Caco-2 (cell line): ENCODE results near the gene RAB28. TPM values are rescaled to one million over a fixed set of nuclear protein-coding genes. Genes with fewer than 3 reads are reported as not detected.

Experiments used
- BruUV-seq: library from RNA; stranded (reverse); fragments of 400-500 nt; replicated peaks from 2 replicates; lab custom pipeline; 2021; lab: Mats Ljungman, UMichigan
- CTCF ChIA-PET: fragments of 300-600 bp; sonication (Branson Sonifier 250); formaldehyde crosslinking; loops from one replicate; lab custom pipeline; 2022; ENCODE audit warnings: antibody characterized with exemption; lab: Charles Lee
- POLR2A ChIA-PET: fragments of 300-600 bp; sonication (Branson Sonifier 250); formaldehyde crosslinking; loops from one replicate; lab custom pipeline; 2022; ENCODE audit warnings: antibody characterized with exemption; lab: Charles Lee
- DNase-seq, 2 experiments: peaks; one replicate each; pipeline versions ENCODE4 v3.0.0 to v3.0.0-alpha.2; 2020 to 2022
- H3K27me3 ChIP-seq: replicated peaks from 2 replicates; pipeline ENCODE4 v1.6.0; 2011; ENCODE audit warnings: low read length; ENCODE audit not compliant: control insufficient read depth, insufficient read depth
- H3K36me3 ChIP-seq: 2 replicates; pipeline ENCODE4 v1.5.1; 2011; ENCODE audit warnings: low read length; ENCODE audit not compliant: control insufficient read depth, insufficient read depth
- H3K4me1 ChIP-seq: fragments of 250-450 bp; sonication (Bioruptor Pico); 2 replicates; pipeline ENCODE4 v1.5.1; 2020; ENCODE audit warnings: mild to moderate bottlenecking
- H3K4me3 ChIP-seq: 2 replicates; pipeline ENCODE4 v1.5.1; 2011; ENCODE audit warnings: low read depth, mild to moderate bottlenecking, control low read depth, low read length
- H3K9me3 ChIP-seq: fragments of 250-450 bp; sonication (Bioruptor Pico); 2 replicates; pipeline ENCODE4 v1.5.1; 2020; ENCODE audit warnings: mild to moderate bottlenecking, moderate library complexity
- H3K27ac Mint-ChIP-seq: one replicate; pipeline ENCODE4 v1.8.0; 2022; ENCODE audit warnings: mixed read lengths; ENCODE audit not compliant: unreplicated experiment
- H3K27me3 Mint-ChIP-seq: one replicate; pipeline ENCODE4 v1.8.0; 2022; ENCODE audit warnings: mixed read lengths; ENCODE audit not compliant: insufficient read depth, unreplicated experiment
- H3K36me3 Mint-ChIP-seq: one replicate; pipeline ENCODE4 v1.8.0; 2022; ENCODE audit warnings: mild to moderate bottlenecking, mixed read lengths; ENCODE audit not compliant: insufficient read depth, unreplicated experiment
- H3K4me1 Mint-ChIP-seq: one replicate; pipeline ENCODE4 v1.8.0; 2022; ENCODE audit warnings: low read depth, mixed read lengths; ENCODE audit not compliant: unreplicated experiment
- H3K4me3 Mint-ChIP-seq: one replicate; pipeline ENCODE4 v1.8.0; 2022; ENCODE audit warnings: mild to moderate bottlenecking, moderate library complexity, mixed read lengths; ENCODE audit not compliant: unreplicated experiment
- H3K9me3 Mint-ChIP-seq: one replicate; pipeline ENCODE4 v1.8.0; 2022; ENCODE audit warnings: mixed read lengths; ENCODE audit not compliant: unreplicated experiment
- intact Hi-C: fragments of 100-400 bp; cut with micrococcal nuclease; formaldehyde crosslinking; loops from one replicate; pipeline ENCODE4 v1.10.0; 2022; ENCODE audit not compliant: unreplicated experiment
- total RNA-seq: library from RNA; stranded (reverse); gene quantifications from 2 replicates; pipeline ENCODE4 v1.2.3, GENCODE V29; 2022
- TF ChIP-seq, protein P1 (sequence below), 2 experiments: fragments of 200-600 bp in 1 of 2; IDR thresholded peaks; 1 replicate in 1 of 2; 2 replicates in 1 of 2; pipeline versions ENCODE4 v1.5.1 to v1.8.0; 2011 to 2022; ENCODE audit warnings: antibody characterized with exemption in 1 of 2, control low read depth in 1 of 2, inconsistent platforms in 1 of 2, low read depth in 1 of 2, low read length in 1 of 2, mild to moderate bottlenecking in 1 of 2, moderate library complexity in 1 of 2; ENCODE audit not compliant: insufficient read depth in 1 of 2, severe bottlenecking in 1 of 2, unreplicated experiment in 1 of 2

RAB28 gene
- total RNA-seq, 1 experiment from 2014 or later, result 14.5 TPM

GRCh38 chr4:13344216-13344615 is 139.9 kb downstream of the RAB28 start:
- no peaks in the 10 kb centered on the region for H3K36me3 ChIP-seq
- intact Hi-C loops, result no loop called here
- H3K4me3 ChIP-seq, result no peak overlapping the region
- no peaks in the 10 kb centered on the region for H3K27me3 ChIP-seq
- CTCF ChIA-PET, result no interaction called here
- H3K9me3 Mint-ChIP-seq, result no peaks in the 10 kb centered on the region
- H3K27me3 Mint-ChIP-seq, result no peaks in the 10 kb centered on the region
- no peaks in the 10 kb centered on the region for H3K4me1 ChIP-seq
- H3K4me3 Mint-ChIP-seq, result no peak overlapping the region
- TF ChIP-seq, protein P1, sequence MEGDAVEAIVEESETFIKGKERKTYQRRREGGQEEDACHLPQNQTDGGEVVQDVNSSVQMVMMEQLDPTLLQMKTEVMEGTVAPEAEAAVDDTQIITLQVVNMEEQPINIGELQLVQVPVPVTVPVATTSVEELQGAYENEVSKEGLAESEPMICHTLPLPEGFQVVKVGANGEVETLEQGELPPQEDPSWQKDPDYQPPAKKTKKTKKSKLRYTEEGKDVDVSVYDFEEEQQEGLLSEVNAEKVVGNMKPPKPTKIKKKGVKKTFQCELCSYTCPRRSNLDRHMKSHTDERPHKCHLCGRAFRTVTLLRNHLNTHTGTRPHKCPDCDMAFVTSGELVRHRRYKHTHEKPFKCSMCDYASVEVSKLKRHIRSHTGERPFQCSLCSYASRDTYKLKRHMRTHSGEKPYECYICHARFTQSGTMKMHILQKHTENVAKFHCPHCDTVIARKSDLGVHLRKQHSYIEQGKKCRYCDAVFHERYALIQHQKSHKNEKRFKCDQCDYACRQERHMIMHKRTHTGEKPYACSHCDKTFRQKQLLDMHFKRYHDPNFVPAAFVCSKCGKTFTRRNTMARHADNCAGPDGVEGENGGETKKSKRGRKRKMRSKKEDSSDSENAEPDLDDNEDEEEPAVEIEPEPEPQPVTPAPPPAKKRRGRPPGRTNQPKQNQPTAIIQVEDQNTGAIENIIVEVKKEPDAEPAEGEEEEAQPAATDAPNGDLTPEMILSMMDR (IDR thresholded peaks at IDR 0.05; ENCODE audit: insufficient read depth in 1 of 2, low read depth in 1 of 2, low read length in 1 of 2, severe bottlenecking in 1 of 2, unreplicated experiment in 1 of 2), result peak in 1 of 2 experiments; percentile 1
- BruUV-seq, result no TSS peak
- no peak overlapping the region for H3K27ac Mint-ChIP-seq
- H3K4me1 Mint-ChIP-seq, result no peaks in the 10 kb centered on the region
- DNase-seq, result no peak
- H3K9me3 ChIP-seq, result no peaks in the 10 kb centered on the region
- no peaks in the 10 kb centered on the region for H3K36me3 Mint-ChIP-seq
- POLR2A ChIA-PET, result no interaction called here

DNA sequence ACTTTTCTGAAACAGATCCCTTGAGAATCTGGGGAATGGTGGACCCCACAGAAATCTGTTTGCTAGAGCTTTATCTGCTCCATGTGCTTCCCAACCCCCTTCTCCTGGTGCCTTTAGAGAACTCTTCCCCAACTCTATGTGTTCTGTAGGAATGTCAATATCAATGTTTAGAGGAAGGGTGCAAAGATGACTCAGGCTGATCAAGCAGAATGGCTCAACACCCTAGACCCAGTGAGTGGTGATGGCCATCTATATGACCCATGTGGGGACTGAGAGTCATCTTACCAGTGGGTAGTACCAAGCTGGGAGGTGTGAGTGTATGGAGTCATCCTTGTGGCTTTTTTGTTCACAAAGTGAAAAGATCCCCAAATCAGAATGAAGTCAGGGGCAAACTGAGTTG is 143.5 kb downstream of the RAB28 start:
- Histone ChIP-seq H3K36me3 (no peaks in the 10 kb centered on the region), H3K9me3 (no peaks in the 10 kb centered on the region), H3K4me3 (no peak overlapping the region), H3K27me3 (no peaks in the 10 kb centered on the region), H3K4me1 (no peaks in the 10 kb centered on the region)
- ChIA-PET POLR2A (no interaction called here), CTCF (no interaction called here)
- H3K4me1 Mint-ChIP-seq, result no peaks in the 10 kb centered on the region
- intact Hi-C loops, result no loop called here
- no peak for DNase-seq
- TF ChIP-seq, protein P1 (IDR thresholded peaks at IDR 0.05; ENCODE audit: insufficient read depth in 1 of 2, low read depth in 1 of 2, low read length in 1 of 2, severe bottlenecking in 1 of 2, unreplicated experiment in 1 of 2), result no peak
- H3K9me3 Mint-ChIP-seq, result peaks cover 15% of the 10 kb centered on the region
- no TSS peak for BruUV-seq
- H3K27ac Mint-ChIP-seq, result no peak overlapping the region
- H3K36me3 Mint-ChIP-seq, result no peaks in the 10 kb centered on the region
- H3K27me3 Mint-ChIP-seq, result no peaks in the 10 kb centered on the region
- H3K4me3 Mint-ChIP-seq, result no peak overlapping the region

DNA sequence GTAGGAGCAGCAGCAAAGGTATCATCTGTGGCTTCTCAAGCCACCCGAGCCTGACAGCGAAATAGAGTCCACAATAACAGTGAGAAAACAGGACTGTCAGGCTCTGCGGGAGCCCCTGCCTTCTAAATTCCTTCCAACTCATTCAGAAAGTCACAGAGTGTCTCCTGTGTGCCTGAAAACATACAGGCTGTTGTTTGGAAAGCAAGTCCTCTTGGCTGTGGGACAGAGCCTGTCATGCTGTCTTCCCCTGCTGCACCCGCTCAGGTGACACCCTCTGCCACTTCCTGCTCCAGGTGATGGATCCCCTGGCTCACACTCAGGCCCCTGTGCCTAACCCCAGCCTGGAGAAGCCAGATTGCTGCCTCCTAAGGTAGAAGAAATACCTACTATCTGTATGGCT is 152.3 kb downstream of the RAB28 start:
- intact Hi-C loops, result no loop called here
- Mint-ChIP-seq H3K36me3 (no peaks in the 10 kb centered on the region), H3K27me3 (no peaks in the 10 kb centered on the region), H3K4me1 (no peaks in the 10 kb centered on the region), H3K4me3 (no peak overlapping the region), H3K9me3 (peaks cover 4% of the 10 kb centered on the region), H3K27ac (no peak overlapping the region)
- Histone ChIP-seq H3K4me1 (no peaks in the 10 kb centered on the region), H3K36me3 (no peaks in the 10 kb centered on the region), H3K9me3 (no peaks in the 10 kb centered on the region), H3K4me3 (no peak overlapping the region), H3K27me3 (no peaks in the 10 kb centered on the region)
- CTCF ChIA-PET, result no interaction called here
- BruUV-seq, result no TSS peak
- TF ChIP-seq, protein P1 (IDR thresholded peaks at IDR 0.05; ENCODE audit: insufficient read depth in 1 of 2, low read depth in 1 of 2, low read length in 1 of 2, severe bottlenecking in 1 of 2, unreplicated experiment in 1 of 2), result no peak
- no peak for DNase-seq
- POLR2A ChIA-PET, result no interaction called here
